ENCODE results near the gene CCDC149.
A peak's percentile ranks its signal among the peaks of the same experiment; 100 is the strongest.

The CCDC149 gene

GRCh38 chr4:24770032-24770584, 142.7 kb downstream of the CCDC149 start:
- DNase-seq (ENCODE audit: low read depth), result peak; percentile 97
- TF ChIP-seq, protein P1, sequence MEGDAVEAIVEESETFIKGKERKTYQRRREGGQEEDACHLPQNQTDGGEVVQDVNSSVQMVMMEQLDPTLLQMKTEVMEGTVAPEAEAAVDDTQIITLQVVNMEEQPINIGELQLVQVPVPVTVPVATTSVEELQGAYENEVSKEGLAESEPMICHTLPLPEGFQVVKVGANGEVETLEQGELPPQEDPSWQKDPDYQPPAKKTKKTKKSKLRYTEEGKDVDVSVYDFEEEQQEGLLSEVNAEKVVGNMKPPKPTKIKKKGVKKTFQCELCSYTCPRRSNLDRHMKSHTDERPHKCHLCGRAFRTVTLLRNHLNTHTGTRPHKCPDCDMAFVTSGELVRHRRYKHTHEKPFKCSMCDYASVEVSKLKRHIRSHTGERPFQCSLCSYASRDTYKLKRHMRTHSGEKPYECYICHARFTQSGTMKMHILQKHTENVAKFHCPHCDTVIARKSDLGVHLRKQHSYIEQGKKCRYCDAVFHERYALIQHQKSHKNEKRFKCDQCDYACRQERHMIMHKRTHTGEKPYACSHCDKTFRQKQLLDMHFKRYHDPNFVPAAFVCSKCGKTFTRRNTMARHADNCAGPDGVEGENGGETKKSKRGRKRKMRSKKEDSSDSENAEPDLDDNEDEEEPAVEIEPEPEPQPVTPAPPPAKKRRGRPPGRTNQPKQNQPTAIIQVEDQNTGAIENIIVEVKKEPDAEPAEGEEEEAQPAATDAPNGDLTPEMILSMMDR (conservative IDR thresholded peaks at IDR 0.05; ENCODE audit: control insufficient read depth, insufficient read depth, low read depth, low read length), result no peak

DNA sequence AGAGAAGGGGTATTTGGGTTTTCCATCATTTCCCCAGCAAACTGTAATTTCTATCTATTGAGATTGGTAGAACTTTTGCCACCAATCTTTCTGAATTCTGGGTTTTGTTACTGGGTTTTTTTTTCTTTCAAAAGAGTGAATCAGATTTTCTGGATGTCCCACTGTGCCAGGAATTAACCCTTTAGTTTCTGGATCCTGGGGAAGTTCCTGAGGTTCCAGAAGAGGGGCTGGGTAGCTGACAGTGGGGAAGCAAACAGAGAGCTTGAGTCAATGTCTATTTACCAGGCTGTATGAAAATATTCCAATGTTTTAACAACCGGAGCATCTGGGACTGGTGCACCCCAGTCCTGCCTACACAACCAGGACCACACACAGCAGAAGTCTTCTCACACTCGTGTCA, 143.3 kb downstream of the CCDC149 start:
- no peak for DNase-seq (ENCODE audit: low read depth)
- TF ChIP-seq, protein P1 (conservative IDR thresholded peaks at IDR 0.05; ENCODE audit: control insufficient read depth, insufficient read depth, low read depth, low read length), result no peak
- no peak overlapping the region for H3K4me3 ChIP-seq (ENCODE audit: control insufficient read depth, low read depth, low read length)

More at GRCh38 chr4:24770032-24770584, 142.7 kb downstream of the CCDC149 start:
- no peak overlapping the region for H3K4me3 ChIP-seq (ENCODE audit: control insufficient read depth, low read depth, low read length)

GRCh38 chr4:24768604-24769003, 144.2 kb downstream of the CCDC149 start:
- TF ChIP-seq, protein P1 (conservative IDR thresholded peaks at IDR 0.05; ENCODE audit: control insufficient read depth, insufficient read depth, low read depth, low read length), result no peak
- DNase-seq (ENCODE audit: low read depth), result no peak

DNA sequence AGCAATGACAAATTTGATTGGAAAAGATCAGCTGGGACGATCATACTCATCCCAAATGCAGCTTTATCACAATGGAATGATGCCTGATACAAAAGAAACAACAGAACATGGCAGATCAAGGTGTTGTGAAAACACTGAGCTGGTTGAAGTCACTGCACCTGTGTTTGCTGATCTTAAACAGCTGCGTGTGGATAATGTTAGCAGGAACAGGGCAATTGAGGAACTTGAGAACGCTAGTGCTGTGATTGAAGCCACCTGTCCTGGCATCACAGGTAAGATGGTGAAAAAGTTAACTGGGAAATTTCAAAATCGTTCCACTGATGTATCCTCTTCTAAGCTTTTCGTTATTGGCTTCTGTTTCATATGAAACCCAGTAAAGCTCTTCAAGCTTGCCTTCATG, 144.8 kb downstream of the CCDC149 start:
- H3K4me3 ChIP-seq (ENCODE audit: control insufficient read depth, low read depth, low read length), result no peak overlapping the region
- TF ChIP-seq, protein P1 (conservative IDR thresholded peaks at IDR 0.05; ENCODE audit: control insufficient read depth, insufficient read depth, low read depth, low read length), result no peak
- no peak for DNase-seq (ENCODE audit: low read depth)

More at GRCh38 chr4:24768604-24769003, 144.2 kb downstream of the CCDC149 start:
- H3K4me3 ChIP-seq (ENCODE audit: control insufficient read depth, low read depth, low read length), result no peak overlapping the region

- TF ChIP-seq, protein P1 (conservative IDR thresholded peaks at IDR 0.05; ENCODE audit: control insufficient read depth, insufficient read depth, low read depth, low read length), result no peak
- peak; percentile 54 for DNase-seq (ENCODE audit: low read depth)
- H3K4me3 ChIP-seq (ENCODE audit: control insufficient read depth, low read depth, low read length), result no peak overlapping the region
Measured at GRCh38 chr4:24765376-24765988, 147.4 kb downstream of the CCDC149 start.

DNA sequence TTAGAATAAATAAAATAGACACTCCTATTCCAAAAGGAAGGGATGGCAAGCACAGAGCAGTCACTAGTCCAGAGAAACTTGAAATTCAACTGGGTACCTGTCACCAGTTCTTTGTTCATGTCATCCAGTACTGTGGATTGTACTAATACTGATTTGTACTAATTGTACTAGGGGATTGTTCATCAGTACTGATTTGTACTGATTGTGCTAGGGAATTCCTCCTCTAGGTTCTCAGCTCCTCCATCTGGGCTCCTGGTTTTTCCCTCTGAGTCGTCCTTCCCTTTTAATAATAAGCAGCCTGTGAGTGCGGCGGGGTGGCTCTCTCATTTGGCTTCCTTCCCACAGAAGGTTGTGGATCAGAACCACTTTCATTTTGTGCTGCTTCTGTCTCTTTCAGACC, 148.5 kb downstream of the CCDC149 start:
- DNase-seq (ENCODE audit: low read depth), result peak; percentile 30
- TF ChIP-seq, protein P1 (conservative IDR thresholded peaks at IDR 0.05; ENCODE audit: control insufficient read depth, insufficient read depth, low read depth, low read length), result no peak
- no peak overlapping the region for H3K4me3 ChIP-seq (ENCODE audit: control insufficient read depth, low read depth, low read length)
